GM12878 (cell line): ENCODE results near the gene STAB2. TPM values are rescaled to one million over a fixed set of nuclear protein-coding genes. Genes with fewer than 3 reads are reported as not detected.

ENCODE experiments used
- ATAC-seq: fragments of 200-7000 bp; cut with Tn5 transposase; 3 replicates; pipeline ENCODE4 v1.9.1; 2020; ENCODE audit warnings: mild to moderate bottlenecking, moderate library complexity
- BruUV-seq: library from RNA; stranded (reverse); fragments of 400-500 nt; replicated peaks from 2 replicates; lab custom pipeline; 2021; lab: Mats Ljungman, UMichigan
- CTCF ChIA-PET: fragments of 300-600 bp; sonication (Branson Sonifier 250); formaldehyde crosslinking; extraction: SDS; loops from one replicate; lab custom pipeline; 2021; ENCODE audit warnings: inconsistent platforms; lab: Yijun Ruan, JAX
- POLR2A ChIA-PET: fragments of 350-600 bp; formaldehyde crosslinking; extraction: SDS; loops from one replicate; lab custom pipeline; 2021; ENCODE audit warnings: inconsistent platforms; lab: Charles Lee
- RAD21 ChIA-PET: fragments of 300-600 bp; sonication (Branson Sonifier 250); formaldehyde crosslinking; loops from one replicate; lab custom pipeline; 2023; ENCODE audit warnings: antibody characterized with exemption; ENCODE audit not compliant: unreplicated experiment; lab: Charles Lee
- SMC1A ChIA-PET: fragments of 300-600 bp; sonication (Branson Sonifier 250); formaldehyde crosslinking; loops from one replicate; lab custom pipeline; 2023; ENCODE audit not compliant: unreplicated experiment, uncharacterized antibody; lab: Charles Lee
- DNase-seq: peaks from one replicate; pipeline ENCODE4 v3.0.0-alpha.2; 2011; ENCODE audit warnings: low read depth, low spot score
- FAIRE-seq: peaks from 3 replicates; lab custom pipeline; 2011; peaks lifted over from hg19 to GRCh38; lab: Jason Lieb, UNC
- H2AFZ ChIP-seq: 2 replicates; pipeline ENCODE4 v1.6.0; 2011; ENCODE audit warnings: low read depth, low read length, control low read depth; ENCODE audit not compliant: control insufficient read depth
- H3K27ac ChIP-seq: 2 replicates; pipeline ENCODE4 v1.5.1; 2011; ENCODE audit warnings: control low read depth; ENCODE audit not compliant: control insufficient read depth, insufficient read depth
- H3K27me3 ChIP-seq, 2 experiments: replicated peaks in 1 of 2; 2 replicates each; pipeline versions ENCODE4 v1.6.0 to v1.6.1; 2011; ENCODE audit warnings: low read length in 1 of 2; ENCODE audit not compliant: control insufficient read depth in 2 of 2, insufficient read depth in 2 of 2
- H3K36me3 ChIP-seq, 2 experiments: 2 replicates each; pipeline ENCODE4 v1.5.1; 2011; ENCODE audit warnings: low read length in 1 of 2; ENCODE audit not compliant: control insufficient read depth in 2 of 2, insufficient read depth in 2 of 2
- H3K4me1 ChIP-seq: 2 replicates; pipeline ENCODE4 v1.6.1; 2011; ENCODE audit warnings: mild to moderate bottlenecking, low read length, moderate library complexity, mixed read lengths; ENCODE audit not compliant: control insufficient read depth, insufficient read depth
- H3K4me2 ChIP-seq: 2 replicates; pipeline ENCODE4 v1.6.0; 2011; ENCODE audit warnings: control low read depth; ENCODE audit not compliant: control insufficient read depth, insufficient read depth
- H3K4me3 ChIP-seq: fragments of 200-600 bp; sonication (generic); 2 replicates; pipeline ENCODE4 v1.5.1; 2016
- H3K79me2 ChIP-seq: 2 replicates; pipeline ENCODE4 v1.6.0; 2011; ENCODE audit warnings: low read length; ENCODE audit not compliant: control insufficient read depth, insufficient read depth
- H3K9ac ChIP-seq: 2 replicates; pipeline ENCODE4 v1.8.0; 2011; ENCODE audit warnings: low read length, control low read depth, mixed read lengths; ENCODE audit not compliant: control insufficient read depth, insufficient read depth
- H3K9me3 ChIP-seq: replicated peaks from 3 replicates; pipeline ENCODE4 v1.5.1; 2011; ENCODE audit warnings: mild to moderate bottlenecking, low read length; ENCODE audit not compliant: control insufficient read depth, insufficient read depth
- H4K20me1 ChIP-seq: 2 replicates; pipeline ENCODE4 v1.6.0; 2011; ENCODE audit not compliant: control insufficient read depth, insufficient read depth
- NKRF ChIP-seq: fragments of 450-650 bp; conservative IDR thresholded peaks from 2 replicates; pipeline ENCODE4 v1.6.1; 2017; ENCODE audit warnings: mild to moderate bottlenecking, moderate library complexity
- SPI1 ChIP-seq: IDR thresholded peaks from 2 replicates; pipeline ENCODE4 v1.6.1; 2011; ENCODE audit warnings: low read depth, mild to moderate bottlenecking, low read length, moderate library complexity, borderline replicate concordance; ENCODE audit not compliant: insufficient read depth
- ZNF207 ChIP-seq: fragments of 450-650 bp; IDR thresholded peaks from 2 replicates; pipeline ENCODE4 v1.6.1; 2014; ENCODE audit warnings: antibody characterized with exemption, mild to moderate bottlenecking, borderline replicate concordance
- WGBS: methylation state at CpG from one replicate; pipeline ENCODE4 v1.1.6; 2016; ENCODE audit warnings: low lambda C conversion rate; ENCODE audit not compliant: insufficient replicate concordance, insufficient coverage; ENCODE audit errors: missing lambda C conversion rate; 5-methylcytosine and 5-hydroxymethylcytosine counted together
- in situ Hi-C: fragments of 300-500 bp; cut with MboI; formaldehyde crosslinking; loops from 9 replicates; pipeline ENCODE4 v1.14.3; 2018; ENCODE audit warnings: mixed read lengths
- intact Hi-C: fragments of 100-400 bp; cut with micrococcal nuclease; formaldehyde crosslinking; loops from one replicate; pipeline ENCODE4 v1.14.2; 2022; ENCODE audit not compliant: unreplicated experiment
- polyA plus RNA-seq, 11 experiments: library from polyadenylated mRNA; depleted of rRNA in 4 of 11; unstranded in 6 of 11; stranded (reverse) in 5 of 11; fragments of >200 nt; fragmentation: Nextera tagmentation in 4 of 11; fragmentation: Illumina TruSeq in 1 of 11; extraction: Ambion mirVana in 4 of 11; extraction: Trizol in 1 of 11; gene quantifications; 1 replicate in 1 of 11; 2 replicates in 10 of 11; pipeline versions ENCODE4 v1.2.1 to v1.2.3, GENCODE V29; 2011 to 2016; ENCODE audit warnings: inconsistent platforms in 2 of 11, missing spikeins in 2 of 11, low read depth in 1 of 11
- total RNA-seq, 4 experiments: library from RNA; depleted of rRNA in 3 of 4; stranded (reverse); fragments of >200 nt in 3 of 4; fragmentation: Illumina TruSeq in 1 of 4; extraction: Trizol in 1 of 4; gene quantifications; 2 replicates each; pipeline versions ENCODE4 v1.2.1 to v1.2.3, GENCODE V29; 2013 to 2021

STAB2 gene
- total and polyA plus RNA-seq, 10 of the 15 experiments (the other 5 are each of a cell fraction or from before 2014, with no cell fraction given), result 0.37 TPM; not detected in 9

DNA sequence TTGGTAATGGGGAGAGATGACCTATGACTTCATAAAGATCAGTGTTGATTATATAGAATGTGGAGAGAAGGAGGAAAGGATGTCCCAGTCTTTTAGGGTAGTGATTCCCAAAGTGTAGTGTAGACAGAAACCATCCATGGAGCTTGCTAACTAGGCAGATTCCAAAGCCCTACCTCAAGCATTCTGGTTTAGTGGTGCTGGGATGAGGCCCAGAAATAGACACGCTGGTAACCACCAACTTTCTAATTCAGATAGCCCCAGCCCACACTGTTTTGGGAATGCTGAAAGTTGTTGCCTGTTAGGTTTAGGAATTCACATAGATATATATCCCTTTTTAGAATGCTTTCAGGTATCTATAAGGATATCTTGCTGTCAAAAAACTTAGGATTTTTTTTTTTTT, 69.2 kb downstream of the STAB2 start:
- CTCF ChIA-PET, result no interaction called here
- no peaks in the 10 kb centered on the region for H3K4me1 ChIP-seq

More for the DNA sequence above, 69.2 kb downstream of the STAB2 start:
- Histone ChIP-seq H3K4me2 (no peak overlapping the region), H3K79me2 (no peaks in the 10 kb centered on the region), H3K9me3 (no peaks in the 10 kb centered on the region), H3K27ac (no peak overlapping the region), H2AFZ (no peak overlapping the region), H4K20me1 (no peaks in the 10 kb centered on the region), H3K27me3 (peaks cover 0 to 3% of the 10 kb centered on the region in 2 experiments; a peak in 2 of 4 replicates), H3K36me3 (no peaks in the 10 kb centered on the region), H3K4me3 (no peak overlapping the region), H3K9ac (no peak overlapping the region)
- 50% methylated on average over 1 of the region's 1 CpG for whole genome bisulfite sequencing
- DNase-seq (no peak), FAIRE-seq (no peak), ATAC-seq (no peak)
- intact Hi-C loops (no loop called here), in situ Hi-C loops (no loop called here)
- RAD21 ChIA-PET, result no interaction called here
- SMC1A ChIA-PET, result no interaction called here
- POLR2A ChIA-PET, result no interaction called here
- no TSS peak for BruUV-seq
- no peak for TF ChIP-seq SPI1
- no peak for TF ChIP-seq ZNF207
- no peak for TF ChIP-seq NKRF
- TF ChIP-seq, all 136 proteins: peak for 0
